ENCODE results near the gene ITGBL1.

Gene ITGBL1

DNA sequence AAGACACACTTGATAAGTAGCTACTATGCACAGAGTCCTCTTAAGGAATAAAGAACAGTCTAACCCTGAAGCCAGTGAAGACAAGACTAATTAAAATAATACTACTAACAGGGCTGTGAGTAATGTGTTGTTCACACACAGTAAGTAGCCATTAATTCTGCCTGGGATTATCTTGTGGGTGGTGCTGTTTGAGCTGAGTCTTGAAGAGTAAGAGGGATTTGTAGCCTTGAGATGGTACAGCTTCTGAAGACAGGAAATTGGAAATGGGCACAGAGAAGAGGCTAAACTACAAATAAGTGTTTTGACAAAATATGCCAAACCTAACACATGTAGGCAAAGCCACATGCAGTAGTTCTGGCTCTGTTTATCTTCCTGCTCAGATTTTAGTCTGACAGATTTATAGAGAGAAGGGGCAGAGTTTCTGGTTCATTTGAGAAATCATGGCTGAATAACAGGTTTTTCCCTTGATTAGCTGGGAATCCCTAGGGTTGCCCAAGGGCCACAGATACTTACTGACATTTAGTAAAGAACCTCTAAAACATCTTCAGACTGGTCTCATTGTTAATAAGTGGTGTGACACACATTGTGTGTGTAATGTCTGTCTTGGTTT lies 38.0 kb downstream of the ITGBL1 start:
- Histone ChIP-seq H3K4me2 (ENCODE audit: low read length) (no peak overlapping the region), H4K20me1 (ENCODE audit: insufficient read depth, low read length) (no peaks in the 10 kb centered on the region), H3K4me1 (ENCODE audit: insufficient read depth, low read length, severe bottlenecking) (no peaks in the 10 kb centered on the region), H3K9me2 (ENCODE audit: low read depth, low read length) (no peaks in the 10 kb centered on the region), H3K36me3 (ENCODE audit: insufficient read depth, low read length) (no peaks in the 10 kb centered on the region), H3K9me3 (ENCODE audit: low read length) (no peaks in the 10 kb centered on the region), H3K4me3 (ENCODE audit: low read depth, low read length, poor library complexity, severe bottlenecking) (no peak overlapping the region), H2AFZ (ENCODE audit: low read length) (no peak overlapping the region), H3K9ac (ENCODE audit: low read length) (no peak overlapping the region), H3K79me2 (ENCODE audit: insufficient read depth, low read length) (no peaks in the 10 kb centered on the region), H3K27ac (ENCODE audit: low read depth, low read length, poor library complexity, severe bottlenecking) (no peak overlapping the region), H3F3A (ENCODE audit: insufficient read depth, low read length) (no peaks in the 10 kb centered on the region), H3K27me3 (ENCODE audit: insufficient read depth, low read length) (no peaks in the 10 kb centered on the region)
- TF ChIP-seq, protein P1, sequence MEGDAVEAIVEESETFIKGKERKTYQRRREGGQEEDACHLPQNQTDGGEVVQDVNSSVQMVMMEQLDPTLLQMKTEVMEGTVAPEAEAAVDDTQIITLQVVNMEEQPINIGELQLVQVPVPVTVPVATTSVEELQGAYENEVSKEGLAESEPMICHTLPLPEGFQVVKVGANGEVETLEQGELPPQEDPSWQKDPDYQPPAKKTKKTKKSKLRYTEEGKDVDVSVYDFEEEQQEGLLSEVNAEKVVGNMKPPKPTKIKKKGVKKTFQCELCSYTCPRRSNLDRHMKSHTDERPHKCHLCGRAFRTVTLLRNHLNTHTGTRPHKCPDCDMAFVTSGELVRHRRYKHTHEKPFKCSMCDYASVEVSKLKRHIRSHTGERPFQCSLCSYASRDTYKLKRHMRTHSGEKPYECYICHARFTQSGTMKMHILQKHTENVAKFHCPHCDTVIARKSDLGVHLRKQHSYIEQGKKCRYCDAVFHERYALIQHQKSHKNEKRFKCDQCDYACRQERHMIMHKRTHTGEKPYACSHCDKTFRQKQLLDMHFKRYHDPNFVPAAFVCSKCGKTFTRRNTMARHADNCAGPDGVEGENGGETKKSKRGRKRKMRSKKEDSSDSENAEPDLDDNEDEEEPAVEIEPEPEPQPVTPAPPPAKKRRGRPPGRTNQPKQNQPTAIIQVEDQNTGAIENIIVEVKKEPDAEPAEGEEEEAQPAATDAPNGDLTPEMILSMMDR (IDR thresholded peaks at IDR 0.05; ENCODE audit: low read length): no peak
- no peak for TF ChIP-seq EZH2 (IDR thresholded peaks at IDR 0.05; ENCODE audit: borderline replicate concordance, low read length)

DNA sequence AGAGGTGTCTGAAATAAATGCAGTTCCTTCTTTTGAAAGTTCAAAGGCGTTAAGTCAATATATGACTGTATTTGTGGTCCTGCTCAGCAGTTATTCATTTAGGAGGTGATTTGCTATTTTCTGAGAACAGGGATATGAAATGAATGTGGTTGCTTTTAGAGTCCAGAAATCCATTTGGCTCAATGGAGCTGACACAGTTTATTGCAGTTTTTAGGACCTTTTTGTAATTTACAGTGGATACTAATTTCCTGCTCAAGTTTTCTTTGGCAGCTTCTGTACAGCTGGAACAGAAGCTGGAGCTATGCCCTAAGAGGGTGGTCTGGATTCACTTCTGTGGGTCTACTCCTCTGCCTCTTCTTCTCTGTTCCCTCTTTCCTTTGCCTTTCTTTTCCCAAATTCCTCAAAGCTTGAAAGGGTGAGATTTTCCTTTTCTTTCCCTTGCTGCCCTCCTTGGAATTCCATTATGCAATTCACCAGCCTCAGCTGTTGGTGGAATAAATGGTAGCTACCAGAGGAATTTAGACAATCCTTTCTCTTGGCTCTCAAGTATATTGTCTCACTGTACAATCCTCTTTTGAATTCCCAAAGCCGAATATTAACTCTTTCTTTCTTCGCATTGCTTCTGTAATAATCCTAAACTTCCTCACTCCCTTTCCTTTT lies 39.9 kb downstream of the ITGBL1 start:
- Histone ChIP-seq H2AFZ (ENCODE audit: low read length) (no peak overlapping the region), H3K36me3 (ENCODE audit: insufficient read depth, low read length) (no peaks in the 10 kb centered on the region), H4K20me1 (ENCODE audit: insufficient read depth, low read length) (no peaks in the 10 kb centered on the region), H3K79me2 (ENCODE audit: insufficient read depth, low read length) (no peaks in the 10 kb centered on the region), H3K4me3 (ENCODE audit: low read depth, low read length, poor library complexity, severe bottlenecking) (no peak overlapping the region), H3K4me2 (ENCODE audit: low read length) (no peak overlapping the region), H3K9me2 (ENCODE audit: low read depth, low read length) (no peaks in the 10 kb centered on the region), H3K9me3 (ENCODE audit: low read length) (no peaks in the 10 kb centered on the region), H3K27ac (ENCODE audit: low read depth, low read length, poor library complexity, severe bottlenecking) (no peak overlapping the region), H3K27me3 (ENCODE audit: insufficient read depth, low read length) (no peaks in the 10 kb centered on the region), H3K4me1 (ENCODE audit: insufficient read depth, low read length, severe bottlenecking) (no peaks in the 10 kb centered on the region), H3F3A (ENCODE audit: insufficient read depth, low read length) (no peaks in the 10 kb centered on the region), H3K9ac (ENCODE audit: low read length) (no peak overlapping the region)
- TF ChIP-seq, protein P1 (IDR thresholded peaks at IDR 0.05; ENCODE audit: low read length): no peak
- TF ChIP-seq EZH2 (IDR thresholded peaks at IDR 0.05; ENCODE audit: borderline replicate concordance, low read length): no peak

DNA sequence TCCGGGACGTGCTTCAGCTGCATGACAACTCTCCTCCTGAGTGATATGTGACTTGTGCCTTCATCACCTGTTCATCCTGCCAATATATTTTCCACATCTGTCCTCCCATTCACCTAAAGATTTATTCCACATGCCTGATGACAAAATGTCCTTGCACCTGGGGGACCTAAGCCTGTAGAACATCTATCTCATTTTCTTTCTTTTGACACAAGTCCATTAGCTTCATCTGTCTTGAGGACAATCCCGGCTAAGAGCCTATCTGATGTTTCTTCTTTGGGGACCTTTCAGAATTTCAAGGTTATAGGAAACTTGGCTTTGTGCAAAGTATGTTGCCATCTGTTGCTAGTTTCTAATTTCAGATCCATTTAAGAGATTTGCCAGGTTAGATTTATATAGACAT lies 41.1 kb downstream of the ITGBL1 start:
- Histone ChIP-seq H2AFZ (ENCODE audit: low read length) (no peak overlapping the region), H3K9me3 (ENCODE audit: low read length) (no peaks in the 10 kb centered on the region), H3K79me2 (ENCODE audit: insufficient read depth, low read length) (no peaks in the 10 kb centered on the region), H3K9me2 (ENCODE audit: low read depth, low read length) (no peaks in the 10 kb centered on the region), H3K4me3 (ENCODE audit: low read depth, low read length, poor library complexity, severe bottlenecking) (no peak overlapping the region), H3K4me1 (ENCODE audit: insufficient read depth, low read length, severe bottlenecking) (no peaks in the 10 kb centered on the region), H3K4me2 (ENCODE audit: low read length) (no peak overlapping the region), H4K20me1 (ENCODE audit: insufficient read depth, low read length) (no peaks in the 10 kb centered on the region), H3K27me3 (ENCODE audit: insufficient read depth, low read length) (no peaks in the 10 kb centered on the region), H3K27ac (ENCODE audit: low read depth, low read length, poor library complexity, severe bottlenecking) (no peak overlapping the region), H3K9ac (ENCODE audit: low read length) (no peak overlapping the region), H3F3A (ENCODE audit: insufficient read depth, low read length) (no peaks in the 10 kb centered on the region), H3K36me3 (ENCODE audit: insufficient read depth, low read length) (no peaks in the 10 kb centered on the region)
- TF ChIP-seq EZH2 (IDR thresholded peaks at IDR 0.05; ENCODE audit: borderline replicate concordance, low read length): no peak
- TF ChIP-seq, protein P1 (IDR thresholded peaks at IDR 0.05; ENCODE audit: low read length): no peak
